HG03469 (cell line): ENCODE data around the gene ESAM.

Experiments used
- ATAC-seq: cut with Tn5 transposase; IDR thresholded peaks from one replicate; pipeline ENCODE4 v1.9.1; 2021; ENCODE audit warnings: mild to moderate bottlenecking, moderate library complexity, moderate number of reproducible peaks; ENCODE audit not compliant: unreplicated experiment

Gene ESAM

GRCh38 chr11:124737638-124738305 lies 24.3 kb downstream of the ESAM start:
- ATAC-seq = no peak

GRCh38 chr11:124736736-124737135 lies 25.4 kb downstream of the ESAM start:
- no peak for ATAC-seq

GRCh38 chr11:124732230-124732629 lies 29.9 kb downstream of the ESAM start:
- ATAC-seq = no peak

GRCh38 chr11:124729571-124729970 lies 32.5 kb downstream of the ESAM start:
- ATAC-seq = no peak

GRCh38 chr11:124728134-124728533 lies 34.0 kb downstream of the ESAM start:
- ATAC-seq = no peak

GRCh38 chr11:124727474-124727873 lies 34.6 kb downstream of the ESAM start:
- no peak for ATAC-seq

- ATAC-seq = no peak
Observed at GRCh38 chr11:124725719-124726105, 36.4 kb downstream of the ESAM start.

- ATAC-seq = peak; percentile 91
Observed at GRCh38 chr11:124724979-124725718, 36.9 kb downstream of the ESAM start.

GRCh38 chr11:124722176-124722575 lies 39.9 kb downstream of the ESAM start:
- no peak for ATAC-seq

GRCh38 chr11:124719534-124719933 lies 42.6 kb downstream of the ESAM start:
- ATAC-seq = no peak

GRCh38 chr11:124718801-124719200 lies 43.3 kb downstream of the ESAM start:
- no peak for ATAC-seq

GRCh38 chr11:124717786-124718651 lies 44.1 kb downstream of the ESAM start:
- no peak for ATAC-seq

GRCh38 chr11:124717421-124717785 lies 44.7 kb downstream of the ESAM start:
- no peak for ATAC-seq

GRCh38 chr11:124716591-124716990 lies 45.5 kb downstream of the ESAM start:
- ATAC-seq = no peak

GRCh38 chr11:124712392-124712791 lies 49.7 kb downstream of the ESAM start:
- no peak for ATAC-seq

GRCh38 chr11:124707829-124708228 lies 54.3 kb downstream of the ESAM start:
- ATAC-seq = no peak
